Measurements from ENCODE around the gene PCID2.
"Not testable (repeated sequence)": the region's sequence is repeated elsewhere in the genome, so short reads cannot be mapped to it uniquely, and the experiment has no call there.

PCID2 gene

GRCh38 chr13:113164492-113164891 is 44.0 kb downstream of the PCID2 start:
- no peak for DNase-seq (ENCODE audit: low read depth)

DNA sequence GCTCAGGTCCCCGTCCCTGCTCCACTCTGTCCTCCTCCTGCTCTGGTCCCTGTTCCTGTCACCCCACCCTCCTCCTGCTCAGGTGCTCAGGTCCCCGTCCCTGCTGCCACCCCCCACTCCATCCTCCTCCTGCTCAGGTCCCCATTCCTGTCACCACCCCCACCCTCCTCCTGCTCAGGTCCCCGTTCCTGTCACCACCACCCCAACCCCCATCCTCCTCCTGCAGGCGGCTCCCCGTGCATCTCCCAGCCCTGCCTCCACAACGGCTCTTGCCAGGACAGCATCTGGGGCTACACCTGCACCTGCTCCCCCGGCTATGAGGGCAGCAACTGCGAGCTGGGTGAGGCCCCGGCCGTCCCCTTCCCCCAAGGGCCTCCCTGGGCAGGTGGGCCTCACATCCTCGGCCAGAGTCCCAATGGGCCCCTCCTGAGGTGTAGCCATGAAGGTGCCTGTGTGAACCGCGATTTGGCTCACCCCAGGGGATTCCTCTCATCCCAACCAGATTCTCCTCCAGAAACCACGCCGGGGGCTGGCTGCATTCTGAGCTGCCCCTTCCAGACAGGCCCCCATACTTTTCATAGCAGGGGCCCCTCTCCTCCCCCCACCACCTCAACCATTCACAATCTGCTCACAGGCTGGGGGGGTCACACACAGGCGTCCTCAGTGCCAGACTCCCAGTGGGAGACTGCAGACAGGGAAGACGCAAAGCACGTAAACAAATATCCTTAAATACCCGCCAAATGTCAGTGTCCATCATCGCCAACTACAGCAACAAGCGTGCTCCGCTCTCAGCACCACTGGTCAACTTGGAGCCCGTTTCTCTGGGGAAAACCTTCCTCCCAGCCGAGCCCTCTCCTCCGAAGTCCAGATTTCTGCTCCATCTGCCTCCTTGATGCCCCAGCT is 45.4 kb downstream of the PCID2 start:
- no peak for DNase-seq (ENCODE audit: low read depth)

GRCh38 chr13:113161975-113162374 is 46.5 kb downstream of the PCID2 start:
- not testable (repeated sequence) for DNase-seq (ENCODE audit: low read depth)

DNA sequence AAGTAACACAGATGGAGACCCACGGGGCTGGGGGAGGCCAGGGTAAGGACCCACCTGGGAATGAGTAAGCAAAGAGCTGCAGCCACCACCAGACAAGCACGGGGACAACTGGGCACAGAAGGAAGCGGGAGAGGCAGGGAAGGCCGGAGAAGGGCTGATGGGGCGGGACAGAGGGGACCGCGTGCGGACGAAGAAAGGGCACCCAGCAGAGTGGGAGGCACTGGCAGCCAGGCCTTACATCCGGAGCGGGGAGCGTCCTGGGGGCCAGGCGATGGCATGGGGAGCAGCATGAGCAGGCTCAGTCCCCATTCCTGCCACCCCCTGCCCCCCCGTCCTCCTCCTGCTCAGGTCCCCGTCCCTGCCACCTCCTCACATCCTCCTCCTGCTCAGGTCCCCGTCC is 47.0 kb downstream of the PCID2 start:
- no peak for DNase-seq (ENCODE audit: low read depth)

- no peak for DNase-seq (ENCODE audit: low read depth)
Measured at GRCh38 chr13:113160983-113161382, 47.5 kb downstream of the PCID2 start.

DNA sequence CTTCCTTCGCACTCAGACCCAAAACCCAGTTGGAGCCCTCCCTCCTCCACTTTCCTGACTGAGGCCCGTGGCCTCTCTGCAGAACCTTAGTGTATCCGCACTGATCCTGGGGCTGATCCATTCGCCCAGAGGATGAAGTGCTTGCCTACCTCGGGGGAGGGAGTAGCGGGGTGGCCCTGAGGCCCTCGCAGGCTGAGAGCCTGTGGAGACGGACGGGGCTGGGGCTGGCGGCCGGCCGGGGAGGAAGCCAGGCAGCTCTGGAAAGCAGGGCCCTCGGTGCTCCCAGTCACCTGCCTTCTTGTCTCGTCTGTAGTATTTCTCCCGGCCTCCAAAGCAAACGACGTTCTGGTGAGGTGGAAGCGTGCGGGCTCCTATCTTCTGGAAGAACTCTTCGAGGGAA is 48.8 kb downstream of the PCID2 start:
- DNase-seq (ENCODE audit: low read depth), result no peak

DNA sequence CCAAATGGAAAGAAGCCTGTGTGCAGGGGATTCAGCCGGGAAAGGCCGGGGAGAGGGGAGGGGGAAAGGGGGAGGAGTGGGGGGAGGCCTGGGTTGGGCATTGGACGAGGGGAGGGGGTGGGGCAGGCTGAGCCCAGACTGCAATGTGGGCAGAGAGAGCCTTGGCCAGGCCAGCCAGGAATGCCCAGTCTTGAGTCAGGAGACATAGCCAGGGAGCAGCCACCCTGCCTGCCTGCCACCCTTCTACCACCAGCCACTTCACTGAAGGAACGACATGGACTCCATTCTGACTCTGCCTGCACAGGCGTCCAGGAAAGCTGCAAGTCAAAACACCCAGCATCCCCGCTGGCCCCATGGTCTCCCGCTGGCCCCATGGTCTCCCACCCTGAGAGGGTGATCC is 49.5 kb downstream of the PCID2 start:
- no peak for DNase-seq (ENCODE audit: low read depth)

GRCh38 chr13:113157929-113158747 is 50.3 kb downstream of the PCID2 start, which contains the start of gene PROZ:
Gene PROZ (plus strand): TSS chr13:113158648. CDS start chr13:113158661, 13 bp downstream.
- no peak for DNase-seq (ENCODE audit: low read depth)

DNA sequence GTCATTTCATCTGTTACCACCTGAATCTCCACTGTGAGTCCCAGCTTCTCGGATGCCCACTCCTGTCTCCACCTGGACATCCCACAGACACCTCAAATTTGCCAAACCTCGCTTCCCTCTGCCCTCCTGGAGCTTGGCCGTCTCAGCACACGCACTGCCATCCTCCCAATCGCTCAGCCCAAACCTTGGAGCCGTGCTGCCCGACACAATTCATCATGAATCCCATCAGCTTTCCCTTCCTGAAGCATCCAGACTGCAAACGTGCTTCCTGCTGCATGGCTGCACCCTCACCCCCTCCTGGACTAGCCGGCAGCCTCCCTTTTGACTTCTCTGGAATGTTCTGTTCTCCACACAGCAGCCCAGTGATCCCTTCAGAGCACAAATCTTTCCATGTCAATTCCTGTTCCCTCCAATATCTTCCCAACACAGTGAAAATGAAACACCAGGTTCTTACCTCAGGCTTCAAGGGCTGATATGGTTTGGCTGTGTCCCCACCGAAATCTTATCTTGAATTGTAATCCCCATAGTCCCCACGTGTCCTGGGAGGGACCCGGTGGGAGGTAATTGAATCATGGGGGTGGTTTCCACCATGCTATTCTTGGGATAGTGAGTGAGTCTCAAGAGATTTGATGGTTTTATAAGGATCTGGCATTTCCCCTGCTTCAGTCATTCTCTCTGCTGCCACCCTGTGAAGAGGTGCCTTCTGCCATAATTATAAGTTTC is 51.1 kb downstream of the PCID2 start:
- DNase-seq (ENCODE audit: low read depth), result no peak

DNA sequence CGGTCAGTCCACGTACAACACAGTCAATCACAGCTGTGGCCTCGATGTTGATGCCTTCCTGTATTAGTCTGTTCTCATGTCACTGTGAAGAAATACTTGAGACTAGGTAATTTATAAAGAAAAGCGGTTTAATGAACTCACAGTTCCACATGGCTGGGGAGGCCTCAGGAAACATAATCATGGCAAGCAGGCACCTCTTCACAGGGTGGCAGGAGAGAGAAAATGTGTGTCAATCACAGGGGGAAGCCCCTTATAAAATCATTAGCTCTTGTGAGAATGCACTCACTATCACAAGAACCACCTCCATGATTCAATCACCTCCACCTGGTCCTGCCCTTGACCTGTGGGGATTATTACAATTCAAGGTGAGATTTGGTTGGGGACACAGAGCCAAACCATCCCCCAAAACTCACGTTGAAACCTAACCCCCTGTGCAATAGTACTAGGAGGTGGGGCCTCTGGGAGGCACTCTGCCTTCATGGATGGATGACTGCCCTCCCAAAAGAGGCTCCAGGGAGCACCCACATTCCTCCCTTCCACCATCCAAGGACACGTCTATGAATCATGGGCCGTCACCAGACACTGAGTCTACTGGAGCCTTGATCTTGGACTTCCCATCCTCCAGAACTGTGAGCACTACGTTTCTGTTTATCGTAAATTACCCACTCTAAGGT is 52.4 kb downstream of the PCID2 start:
- DNase-seq (ENCODE audit: low read depth), result no peak

- no peak for DNase-seq (ENCODE audit: low read depth)
Measured at GRCh38 chr13:113155201-113155600, 53.3 kb downstream of the PCID2 start.

DNA sequence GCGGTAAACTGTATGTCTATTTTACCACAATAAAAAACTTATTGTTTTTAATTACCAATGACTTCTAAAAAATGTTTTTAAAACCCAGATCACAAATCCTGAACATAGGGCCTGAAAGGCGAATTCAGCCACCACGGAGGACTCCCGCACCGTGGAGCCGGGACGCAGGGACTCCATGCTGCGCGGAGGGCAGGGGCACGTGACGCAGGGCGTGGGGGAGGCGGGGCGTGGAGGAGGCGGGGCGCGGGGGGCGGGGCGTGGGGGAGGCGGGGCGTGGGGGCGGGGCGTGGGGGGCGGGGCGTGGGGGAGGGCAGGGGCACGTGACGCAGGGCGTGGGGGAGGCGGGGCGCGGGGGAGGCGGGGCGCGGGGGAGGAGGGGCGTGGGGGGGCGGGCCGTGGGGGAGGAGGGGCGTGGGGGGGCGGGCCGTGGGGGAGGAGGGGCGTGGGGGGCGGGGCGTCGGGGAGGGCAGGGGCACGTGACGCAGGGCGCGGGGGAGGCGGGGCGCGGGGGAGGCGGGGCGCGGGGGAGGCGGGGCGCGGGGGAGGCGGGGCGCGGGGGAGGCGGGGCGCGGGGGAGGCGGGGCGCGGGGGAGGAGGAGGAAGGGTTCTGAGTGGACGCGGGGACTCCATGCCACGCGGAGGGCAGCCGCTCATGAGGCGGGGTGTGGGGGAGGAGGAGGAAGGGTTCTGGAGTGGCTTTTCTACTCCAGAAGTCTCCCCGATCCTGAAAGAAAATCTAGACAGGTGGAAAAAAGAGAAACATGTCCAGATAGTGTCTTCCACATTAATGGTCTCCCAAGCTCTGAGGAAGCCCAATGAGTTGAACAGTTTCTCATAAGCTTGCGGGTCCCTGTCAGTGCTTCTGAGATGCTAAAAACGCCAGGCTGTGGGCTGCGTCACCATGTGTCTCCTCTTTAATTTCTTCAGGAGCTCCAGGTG is 54.4 kb downstream of the PCID2 start:
- peak; percentile 66 for DNase-seq (ENCODE audit: low read depth)

GRCh38 chr13:113152984-113153809 is 55.3 kb downstream of the PCID2 start:
- no peak for DNase-seq (ENCODE audit: low read depth)

- no peak for DNase-seq (ENCODE audit: low read depth)
Measured at GRCh38 chr13:113152691-113152983, 55.8 kb downstream of the PCID2 start.

GRCh38 chr13:113151745-113152690 is 56.5 kb downstream of the PCID2 start:
- DNase-seq (ENCODE audit: low read depth), result no peak

- DNase-seq (ENCODE audit: low read depth), result no peak
Measured at GRCh38 chr13:113150550-113151365, 57.7 kb downstream of the PCID2 start.

- no peak for DNase-seq (ENCODE audit: low read depth)
Measured at GRCh38 chr13:113149711-113150549, 58.5 kb downstream of the PCID2 start.
